ENCODE measurements around the gene PLXDC2. TPM values are rescaled to one million over a fixed set of nuclear protein-coding genes. Genes with fewer than 3 reads are reported as not detected.

Gene PLXDC2
- total RNA-seq, 1 donor from 2014 or later, result 129 TPM

- ATAC-seq (no peak), DNase-seq (no peak)
- Histone ChIP-seq H3K27me3 (no peaks in the 10 kb centered on the region), H3K4me3 (no peak overlapping the region), H3K9me3 (no peaks in the 10 kb centered on the region), H3K27ac (no peak overlapping the region), H3K4me1 (no peaks in the 10 kb centered on the region), H3K36me3 (peaks cover 5% of the 10 kb centered on the region)
- no peak for TF ChIP-seq CTCF (IDR thresholded peaks at IDR 0.05)
- intact Hi-C loops (cut with DNase I), result no loop called here
Observed at GRCh38 chr10:20265146-20265545, 448.9 kb downstream of the PLXDC2 start.

GRCh38 chr10:20267734-20268133, 451.5 kb downstream of the PLXDC2 start:
- H3K36me3 ChIP-seq, result no peaks in the 10 kb centered on the region
- H3K4me3 ChIP-seq, result no peak overlapping the region
- intact Hi-C loops (cut with DNase I), result no loop called here
- DNase-seq, result no peak
- no peaks in the 10 kb centered on the region for H3K9me3 ChIP-seq
- no peak for ATAC-seq
- no peaks in the 10 kb centered on the region for H3K4me1 ChIP-seq
- TF ChIP-seq CTCF (IDR thresholded peaks at IDR 0.05), result no peak
- no peak overlapping the region for H3K27ac ChIP-seq
- H3K27me3 ChIP-seq, result no peaks in the 10 kb centered on the region

GRCh38 chr10:20271490-20271889, 455.3 kb downstream of the PLXDC2 start:
- H3K4me1 ChIP-seq, result no peaks in the 10 kb centered on the region
- no peak for TF ChIP-seq CTCF (IDR thresholded peaks at IDR 0.05)
- DNase-seq (no peak), ATAC-seq (no peak)
- H3K36me3 ChIP-seq, result no peaks in the 10 kb centered on the region
- H3K27me3 ChIP-seq, result no peaks in the 10 kb centered on the region
- no peak overlapping the region for H3K27ac ChIP-seq
- intact Hi-C loops (cut with DNase I), result no loop called here
- H3K9me3 ChIP-seq, result no peaks in the 10 kb centered on the region
- no peak overlapping the region for H3K4me3 ChIP-seq

- no peak for ATAC-seq
- TF ChIP-seq CTCF (IDR thresholded peaks at IDR 0.05), result no peak
- no peaks in the 10 kb centered on the region for H3K9me3 ChIP-seq
- no peak overlapping the region for H3K27ac ChIP-seq
- no peaks in the 10 kb centered on the region for H3K36me3 ChIP-seq
- intact Hi-C loops (cut with DNase I), result no loop called here
- H3K4me3 ChIP-seq, result no peak overlapping the region
- H3K27me3 ChIP-seq, result no peaks in the 10 kb centered on the region
- DNase-seq, result no peak
- no peaks in the 10 kb centered on the region for H3K4me1 ChIP-seq
Observed at GRCh38 chr10:20272608-20273007, 456.4 kb downstream of the PLXDC2 start.

GRCh38 chr10:20274571-20274970, 458.3 kb downstream of the PLXDC2 start:
- Histone ChIP-seq H3K4me1 (no peaks in the 10 kb centered on the region), H3K9me3 (no peaks in the 10 kb centered on the region), H3K4me3 (no peak overlapping the region), H3K36me3 (peaks cover 5% of the 10 kb centered on the region), H3K27ac (no peak overlapping the region), H3K27me3 (no peaks in the 10 kb centered on the region)
- DNase-seq (no peak), ATAC-seq (no peak)
- intact Hi-C loops (cut with DNase I), result no loop called here
- TF ChIP-seq CTCF (IDR thresholded peaks at IDR 0.05), result no peak

Data from upper lobe of right lung (tissue), 1 donor.